HEK293 (cell line): Measurements from ENCODE around the gene GOLT1A.

ENCODE experiments used
- CTCF ChIA-PET: fragments of 350-600 bp; formaldehyde crosslinking; extraction: SDS; loops from one replicate; lab custom pipeline; 2021; ENCODE audit warnings: antibody characterized with exemption; lab: Yijun Ruan, JAX
- POLR2A ChIA-PET: fragments of 300-600 bp; formaldehyde crosslinking; extraction: SDS; loops from one replicate; lab custom pipeline; 2020; ENCODE audit warnings: antibody characterized with exemption, inconsistent platforms; lab: Yijun Ruan, JAX
- H3K27ac ChIP-seq: fragments of 200-500 bp; sonication (Bioruptor generic); 2 replicates; pipeline ENCODE4 v1.5.1; 2014; ENCODE audit warnings: low read depth, low read length, control low read depth, inconsistent platforms; ENCODE audit errors: extremely low read depth
- H3K36me3 ChIP-seq, 2 experiments: fragments of 200-500 bp in 1 of 2; sonication (Bioruptor generic) in 1 of 2; 1 replicate in 1 of 2; 2 replicates in 1 of 2; pipeline ENCODE4 v1.5.1; 2014 to 2017; ENCODE audit warnings: inconsistent platforms in 2 of 2, low read length in 2 of 2; ENCODE audit not compliant: control insufficient read depth in 2 of 2, insufficient read depth in 1 of 2
- H3K4me1 ChIP-seq: fragments of 200-500 bp; sonication (Bioruptor generic); 2 replicates; pipeline ENCODE4 v1.5.1; 2014; ENCODE audit warnings: mild to moderate bottlenecking, low read length, inconsistent platforms; ENCODE audit not compliant: control insufficient read depth, insufficient read depth
- H3K4me3 ChIP-seq: 2 replicates; pipeline ENCODE4 v1.5.1; 2011; ENCODE audit warnings: low read depth, mild to moderate bottlenecking, control low read depth, low read length, moderate library complexity
- H3K9me3 ChIP-seq: fragments of 200-500 bp; sonication (Bioruptor generic); 2 replicates; pipeline ENCODE4 v1.5.1; 2014; ENCODE audit warnings: low read depth, low read length, inconsistent platforms; ENCODE audit not compliant: control insufficient read depth, insufficient read depth
- BCL11B ChIP-seq: fragments of 450-650 bp; formaldehyde crosslinking; IDR thresholded peaks from 2 replicates; pipeline ENCODE4 v1.5.1; 2016; ENCODE audit warnings: low read depth, missing biosample characterization, missing genetic modification characterization
- HOXC10 ChIP-seq: sonication (generic); formaldehyde crosslinking; IDR thresholded peaks from 2 replicates; pipeline ENCODE4 v1.8.1; 2023; ENCODE audit warnings: mild to moderate bottlenecking, missing genetic modification reagents
- KLF10 ChIP-seq: fragments of 450-650 bp; IDR thresholded peaks from 2 replicates; pipeline ENCODE4 v1.5.1; 2018; ENCODE audit warnings: missing biosample characterization, mild to moderate bottlenecking, missing genetic modification characterization
- MEIS1 ChIP-seq: sonication (generic); formaldehyde crosslinking; IDR thresholded peaks from 2 replicates; pipeline ENCODE4 v1.8.1; 2022; ENCODE audit warnings: missing genetic modification reagents, mild to moderate bottlenecking, borderline replicate concordance
- REPIN1 ChIP-seq: fragments of 450-650 bp; formaldehyde crosslinking; IDR thresholded peaks from 2 replicates; pipeline ENCODE4 v1.5.1; 2017; ENCODE audit warnings: missing biosample characterization, missing genetic modification characterization, low read depth
- TCF7L2 ChIP-seq: IDR thresholded peaks from 2 replicates; pipeline ENCODE4 v1.6.1; 2011; ENCODE audit warnings: low read depth, mild to moderate bottlenecking, inconsistent platforms, low read length, moderate library complexity, borderline replicate concordance
- TRIM28 ChIP-seq: IDR thresholded peaks from 2 replicates; pipeline ENCODE4 v1.6.1; 2011; ENCODE audit warnings: low read length, control low read depth, borderline replicate concordance
- ZBTB48 ChIP-seq: fragments of 450-650 bp; formaldehyde crosslinking; IDR thresholded peaks from 2 replicates; pipeline ENCODE4 v1.5.1; 2016; ENCODE audit warnings: missing biosample characterization, missing genetic modification characterization
- ZFP41 ChIP-seq: fragments of 450-650 bp; formaldehyde crosslinking; IDR thresholded peaks from 2 replicates; pipeline ENCODE4 v1.5.1; 2016; ENCODE audit warnings: missing biosample characterization, missing genetic modification characterization, borderline replicate concordance
- ZNF10 ChIP-seq: fragments of 450-650 bp; formaldehyde crosslinking; IDR thresholded peaks from 2 replicates; pipeline ENCODE4 v1.5.1; 2017; ENCODE audit warnings: missing biosample characterization, missing genetic modification characterization
- ZNF112 ChIP-seq: fragments of 450-650 bp; formaldehyde crosslinking; IDR thresholded peaks from 2 replicates; pipeline ENCODE4 v1.5.0; 2017; ENCODE audit warnings: missing biosample characterization, missing genetic modification characterization
- ZNF169 ChIP-seq: fragments of 450-650 bp; formaldehyde crosslinking; IDR thresholded peaks from 2 replicates; pipeline ENCODE4 v1.5.1; 2016; ENCODE audit warnings: missing biosample characterization, missing genetic modification characterization
- ZNF174 ChIP-seq: fragments of 450-650 bp; formaldehyde crosslinking; IDR thresholded peaks from 2 replicates; pipeline ENCODE4 v1.5.0; 2017; ENCODE audit warnings: missing biosample characterization, mild to moderate bottlenecking, missing genetic modification characterization
- ZNF175 ChIP-seq: fragments of 450-650 bp; formaldehyde crosslinking; IDR thresholded peaks from 2 replicates; pipeline ENCODE4 v1.5.1; 2016; ENCODE audit warnings: missing biosample characterization, missing genetic modification characterization
- ZNF202 ChIP-seq: fragments of 450-650 bp; formaldehyde crosslinking; IDR thresholded peaks from 2 replicates; pipeline ENCODE4 v1.5.1; 2016; ENCODE audit warnings: missing biosample characterization, missing genetic modification characterization, borderline replicate concordance
- ZNF391 ChIP-seq: fragments of 450-650 bp; formaldehyde crosslinking; IDR thresholded peaks from 2 replicates; pipeline ENCODE4 v1.5.1; 2016; ENCODE audit warnings: low read depth, missing biosample characterization, missing genetic modification characterization, borderline replicate concordance
- ZNF426 ChIP-seq: fragments of 450-650 bp; formaldehyde crosslinking; IDR thresholded peaks from 2 replicates; pipeline ENCODE4 v1.5.1; 2017; ENCODE audit warnings: missing biosample characterization, missing genetic modification characterization, mild to moderate bottlenecking, inconsistent platforms, moderate library complexity
- ZNF488 ChIP-seq: fragments of 450-650 bp; formaldehyde crosslinking; IDR thresholded peaks from 2 replicates; pipeline ENCODE4 v1.5.1; 2016; ENCODE audit warnings: missing biosample characterization, missing genetic modification characterization
- ZNF549 ChIP-seq: fragments of 450-650 bp; IDR thresholded peaks from 2 replicates; pipeline ENCODE4 v1.5.1; 2018; ENCODE audit warnings: missing biosample characterization, missing genetic modification characterization, mild to moderate bottlenecking, inconsistent platforms, moderate library complexity
- ZNF600 ChIP-seq: fragments of 450-650 bp; formaldehyde crosslinking; IDR thresholded peaks from 2 replicates; pipeline ENCODE4 v1.5.1; 2016; ENCODE audit warnings: missing biosample characterization, missing genetic modification characterization
- ZNF76 ChIP-seq: fragments of 450-650 bp; formaldehyde crosslinking; IDR thresholded peaks from 2 replicates; pipeline ENCODE4; 2016; ENCODE audit warnings: low read depth, missing biosample characterization, missing genetic modification characterization, borderline replicate concordance
- ZSCAN16 ChIP-seq: fragments of 450-650 bp; formaldehyde crosslinking; IDR thresholded peaks from 2 replicates; pipeline ENCODE4 v1.5.1; 2016; ENCODE audit warnings: missing biosample characterization, missing genetic modification characterization
- TF ChIP-seq, protein P1 (sequence below): fragments of 450-650 bp; formaldehyde crosslinking; IDR thresholded peaks from 2 replicates; pipeline ENCODE4 v1.5.1; 2016; ENCODE audit warnings: missing biosample characterization, missing genetic modification characterization
- TF ChIP-seq, protein P2 (sequence below): fragments of 450-650 bp; IDR thresholded peaks from 2 replicates; pipeline ENCODE4 v1.5.1; 2018; ENCODE audit warnings: missing biosample characterization, mild to moderate bottlenecking, missing genetic modification characterization
- TF ChIP-seq, protein P3 (sequence below): fragments of 450-650 bp; formaldehyde crosslinking; IDR thresholded peaks from 2 replicates; pipeline ENCODE4; 2016; ENCODE audit warnings: missing biosample characterization, missing genetic modification characterization
- TF ChIP-seq, protein P4 (sequence below): fragments of 450-650 bp; formaldehyde crosslinking; IDR thresholded peaks from 2 replicates; pipeline ENCODE4 v1.5.1; 2016; ENCODE audit warnings: missing biosample characterization, missing genetic modification characterization, borderline replicate concordance
- TF ChIP-seq, protein P5 (sequence below): fragments of 450-650 bp; formaldehyde crosslinking; IDR thresholded peaks from 2 replicates; pipeline ENCODE4 v1.5.1; 2016; ENCODE audit warnings: missing biosample characterization, missing genetic modification characterization

Gene GOLT1A

GRCh38 chr1:204152310-204153044, 61.3 kb downstream of the GOLT1A start (continued):
- TF ChIP-seq, protein P1, sequence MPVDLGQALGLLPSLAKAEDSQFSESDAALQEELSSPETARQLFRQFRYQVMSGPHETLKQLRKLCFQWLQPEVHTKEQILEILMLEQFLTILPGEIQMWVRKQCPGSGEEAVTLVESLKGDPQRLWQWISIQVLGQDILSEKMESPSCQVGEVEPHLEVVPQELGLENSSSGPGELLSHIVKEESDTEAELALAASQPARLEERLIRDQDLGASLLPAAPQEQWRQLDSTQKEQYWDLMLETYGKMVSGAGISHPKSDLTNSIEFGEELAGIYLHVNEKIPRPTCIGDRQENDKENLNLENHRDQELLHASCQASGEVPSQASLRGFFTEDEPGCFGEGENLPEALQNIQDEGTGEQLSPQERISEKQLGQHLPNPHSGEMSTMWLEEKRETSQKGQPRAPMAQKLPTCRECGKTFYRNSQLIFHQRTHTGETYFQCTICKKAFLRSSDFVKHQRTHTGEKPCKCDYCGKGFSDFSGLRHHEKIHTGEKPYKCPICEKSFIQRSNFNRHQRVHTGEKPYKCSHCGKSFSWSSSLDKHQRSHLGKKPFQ (tag by site-specific recombination), result peak; percentile 19; the same call in 1 of the 2 replicates
- TF ChIP-seq ZNF600 (tag by site-specific recombination) (peak; percentile 67; the same call in 1 of the 2 replicates), ZNF488 (no peak), ZBTB48 (tag by site-specific recombination) (peak; percentile 46; the same call in 1 of the 2 replicates), ZNF426 (no peak), ZNF112 (tag by site-specific recombination) (no peak), MEIS1 (no peak), HOXC10 (CRISPR knock-in tag) (no peak), ZNF76 (tag by site-specific recombination) (no peak)
- TF ChIP-seq, protein P2, sequence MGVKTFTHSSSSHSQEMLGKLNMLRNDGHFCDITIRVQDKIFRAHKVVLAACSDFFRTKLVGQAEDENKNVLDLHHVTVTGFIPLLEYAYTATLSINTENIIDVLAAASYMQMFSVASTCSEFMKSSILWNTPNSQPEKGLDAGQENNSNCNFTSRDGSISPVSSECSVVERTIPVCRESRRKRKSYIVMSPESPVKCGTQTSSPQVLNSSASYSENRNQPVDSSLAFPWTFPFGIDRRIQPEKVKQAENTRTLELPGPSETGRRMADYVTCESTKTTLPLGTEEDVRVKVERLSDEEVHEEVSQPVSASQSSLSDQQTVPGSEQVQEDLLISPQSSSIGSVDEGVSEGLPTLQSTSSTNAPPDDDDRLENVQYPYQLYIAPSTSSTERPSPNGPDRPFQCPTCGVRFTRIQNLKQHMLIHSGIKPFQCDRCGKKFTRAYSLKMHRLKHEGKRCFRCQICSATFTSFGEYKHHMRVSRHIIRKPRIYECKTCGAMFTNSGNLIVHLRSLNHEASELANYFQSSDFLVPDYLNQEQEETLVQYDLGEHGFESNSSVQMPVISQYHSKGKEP, result no peak

DNA sequence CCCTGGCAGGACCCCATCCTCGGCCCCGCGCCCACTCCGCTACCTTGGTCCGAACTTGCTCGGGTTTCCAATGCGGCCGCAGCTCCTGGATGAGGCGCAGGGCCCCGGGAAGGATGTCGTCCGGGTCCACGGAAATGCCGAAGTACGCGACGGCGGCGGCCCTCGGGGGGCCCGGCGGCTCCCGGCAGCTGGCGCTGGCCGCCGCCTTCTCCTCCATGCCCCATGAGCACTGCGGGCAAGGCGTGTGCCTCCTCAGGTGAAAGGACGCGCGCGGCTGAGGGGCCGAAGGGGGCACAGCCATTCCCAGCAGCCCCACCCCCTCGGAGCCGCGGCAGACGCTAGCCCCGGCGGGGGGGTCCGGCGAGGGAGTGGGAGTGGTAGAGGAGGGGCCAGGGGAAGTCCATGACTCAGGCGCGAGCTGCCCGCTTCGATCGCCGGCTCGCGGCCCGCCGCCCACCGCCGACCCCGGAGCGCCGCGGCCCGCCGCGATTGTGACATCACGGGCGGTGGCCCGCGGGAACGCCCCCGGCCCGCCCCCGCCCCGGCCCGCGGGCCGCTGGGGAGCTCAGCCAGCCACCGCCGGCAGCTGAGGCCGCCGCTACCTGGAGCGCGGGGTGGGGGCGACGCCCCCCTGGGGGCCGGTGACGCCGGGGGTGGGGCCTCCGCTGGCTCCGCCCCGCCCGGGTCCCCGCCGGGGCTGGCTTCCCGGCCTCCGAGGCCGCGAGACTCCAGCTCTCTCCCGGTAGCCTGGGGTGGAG, 62.1 kb downstream of the GOLT1A start, which contains the start of gene ETNK2:
TSS of gene ETNK2 (minus strand) at position 493 of the 758 bp plus-strand sequence. CDS start at position 301, 192 bp downstream.
- Histone ChIP-seq H3K4me3 (peak within 1 kb of the TSS; percentile 66), H3K27ac (peak within 1 kb of the TSS; percentile 62; the same call in 1 of the 2 replicates), H3K9me3 (no peaks in the 10 kb centered on the region), H3K4me1 (peaks cover 3% of the 10 kb centered on the region), H3K36me3 (no peaks in the 10 kb centered on the region)
- ChIA-PET CTCF (interaction anchor here (0.5 to 2.9 kb wide), 8 partner anchors 10 to 1058 kb away, joined by 3 to 9 read pairs (median 4); no protein-coding TSS in a partner anchor), POLR2A (interaction anchor here (0.7 to 1.0 kb wide), 4 partner anchors 11 to 364 kb away, joined by 3 to 4 read pairs (median 3); partner anchors contain the start of gene MDM4)
- TF ChIP-seq ZNF169, result no peak
- no peak for TF ChIP-seq REPIN1 (tag by site-specific recombination)
- no peak for TF ChIP-seq ZSCAN16 (tag by site-specific recombination)
- TF ChIP-seq ZNF202 (tag by site-specific recombination), result no peak
- TF ChIP-seq TCF7L2, result no peak
- TF ChIP-seq ZNF391 (tag by site-specific recombination), result no peak
- peak; percentile 65 for TF ChIP-seq KLF10 (tag by site-specific recombination)
- no peak for TF ChIP-seq ZNF10 (tag by site-specific recombination)
- TF ChIP-seq, protein P3, sequence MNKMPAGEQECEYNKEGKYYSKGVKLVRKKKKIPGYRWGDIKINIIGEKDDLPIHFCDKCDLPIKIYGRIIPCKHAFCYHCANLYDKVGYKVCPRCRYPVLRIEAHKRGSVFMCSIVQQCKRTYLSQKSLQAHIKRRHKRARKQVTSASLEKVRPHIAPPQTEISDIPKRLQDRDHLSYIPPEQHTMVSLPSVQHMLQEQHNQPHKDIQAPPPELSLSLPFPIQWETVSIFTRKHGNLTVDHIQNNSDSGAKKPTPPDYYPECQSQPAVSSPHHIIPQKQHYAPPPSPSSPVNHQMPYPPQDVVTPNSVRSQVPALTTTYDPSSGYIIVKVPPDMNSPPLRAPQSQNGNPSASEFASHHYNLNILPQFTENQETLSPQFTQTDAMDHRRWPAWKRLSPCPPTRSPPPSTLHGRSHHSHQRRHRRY (tag by site-specific recombination), result no peak
- no peak for TF ChIP-seq ZNF174
- TF ChIP-seq, protein P4, sequence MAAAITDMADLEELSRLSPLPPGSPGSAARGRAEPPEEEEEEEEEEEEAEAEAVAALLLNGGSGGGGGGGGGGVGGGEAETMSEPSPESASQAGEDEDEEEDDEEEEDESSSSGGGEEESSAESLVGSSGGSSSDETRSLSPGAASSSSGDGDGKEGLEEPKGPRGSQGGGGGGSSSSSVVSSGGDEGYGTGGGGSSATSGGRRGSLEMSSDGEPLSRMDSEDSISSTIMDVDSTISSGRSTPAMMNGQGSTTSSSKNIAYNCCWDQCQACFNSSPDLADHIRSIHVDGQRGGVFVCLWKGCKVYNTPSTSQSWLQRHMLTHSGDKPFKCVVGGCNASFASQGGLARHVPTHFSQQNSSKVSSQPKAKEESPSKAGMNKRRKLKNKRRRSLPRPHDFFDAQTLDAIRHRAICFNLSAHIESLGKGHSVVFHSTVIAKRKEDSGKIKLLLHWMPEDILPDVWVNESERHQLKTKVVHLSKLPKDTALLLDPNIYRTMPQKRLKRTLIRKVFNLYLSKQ (tag by site-specific recombination), result no peak
- no peak for TF ChIP-seq BCL11B (tag by site-specific recombination)
- TF ChIP-seq, protein P5, sequence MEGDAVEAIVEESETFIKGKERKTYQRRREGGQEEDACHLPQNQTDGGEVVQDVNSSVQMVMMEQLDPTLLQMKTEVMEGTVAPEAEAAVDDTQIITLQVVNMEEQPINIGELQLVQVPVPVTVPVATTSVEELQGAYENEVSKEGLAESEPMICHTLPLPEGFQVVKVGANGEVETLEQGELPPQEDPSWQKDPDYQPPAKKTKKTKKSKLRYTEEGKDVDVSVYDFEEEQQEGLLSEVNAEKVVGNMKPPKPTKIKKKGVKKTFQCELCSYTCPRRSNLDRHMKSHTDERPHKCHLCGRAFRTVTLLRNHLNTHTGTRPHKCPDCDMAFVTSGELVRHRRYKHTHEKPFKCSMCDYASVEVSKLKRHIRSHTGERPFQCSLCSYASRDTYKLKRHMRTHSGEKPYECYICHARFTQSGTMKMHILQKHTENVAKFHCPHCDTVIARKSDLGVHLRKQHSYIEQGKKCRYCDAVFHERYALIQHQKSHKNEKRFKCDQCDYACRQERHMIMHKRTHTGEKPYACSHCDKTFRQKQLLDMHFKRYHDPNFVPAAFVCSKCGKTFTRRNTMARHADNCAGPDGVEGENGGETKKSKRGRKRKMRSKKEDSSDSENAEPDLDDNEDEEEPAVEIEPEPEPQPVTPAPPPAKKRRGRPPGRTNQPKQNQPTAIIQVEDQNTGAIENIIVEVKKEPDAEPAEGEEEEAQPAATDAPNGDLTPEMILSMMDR (tag by site-specific recombination), result no peak
- no peak for TF ChIP-seq TRIM28
- no peak for TF ChIP-seq ZFP41
- TF ChIP-seq ZNF175 (tag by site-specific recombination), result no peak
- TF ChIP-seq ZNF549 (tag by site-specific recombination), result no peak
